Epidermal melanocyte (primary cell): Measurements from ENCODE around the gene QTRT2.

Experiments
- DNase-seq: peaks from one replicate; pipeline ENCODE4 v3.0.0; 2011; ENCODE audit warnings: low spot score; ENCODE audit not compliant: insufficient read length

Gene QTRT2

GRCh38 chr3:114078126-114078525, 21.6 kb downstream of the QTRT2 start:
- no peak for DNase-seq

- DNase-seq, result no peak
Observed at GRCh38 chr3:114079761-114080160, 23.2 kb downstream of the QTRT2 start.

GRCh38 chr3:114080201-114080600, 23.7 kb downstream of the QTRT2 start:
- no peak for DNase-seq

- DNase-seq, result no peak
Observed at GRCh38 chr3:114081037-114081436, 24.5 kb downstream of the QTRT2 start.

GRCh38 chr3:114083112-114083511, 26.6 kb downstream of the QTRT2 start:
- DNase-seq, result no peak

GRCh38 chr3:114086356-114086755, 29.8 kb downstream of the QTRT2 start:
- no peak for DNase-seq

- no peak for DNase-seq
Observed at GRCh38 chr3:114089675-114090074, 33.1 kb downstream of the QTRT2 start.

- no peak for DNase-seq
Observed at GRCh38 chr3:114092151-114093015, 35.8 kb downstream of the QTRT2 start.

GRCh38 chr3:114093016-114093380, 36.5 kb downstream of the QTRT2 start:
- DNase-seq, result no peak

GRCh38 chr3:114093596-114093995, 37.1 kb downstream of the QTRT2 start:
- peak; percentile 33 for DNase-seq

GRCh38 chr3:114095796-114096195, 39.3 kb downstream of the QTRT2 start:
- DNase-seq, result no peak

GRCh38 chr3:114101101-114101500, 44.6 kb downstream of the QTRT2 start:
- DNase-seq, result no peak

GRCh38 chr3:114103181-114103580, 46.6 kb downstream of the QTRT2 start:
- no peak for DNase-seq

- no peak for DNase-seq
Observed at GRCh38 chr3:114103858-114104257, 47.3 kb downstream of the QTRT2 start.

GRCh38 chr3:114104414-114104813, 47.9 kb downstream of the QTRT2 start:
- DNase-seq, result no peak

GRCh38 chr3:114108137-114108536, 51.6 kb downstream of the QTRT2 start:
- DNase-seq, result no peak

GRCh38 chr3:114110439-114110838, 53.9 kb downstream of the QTRT2 start:
- no peak for DNase-seq

GRCh38 chr3:114111060-114111770, 54.7 kb downstream of the QTRT2 start:
- DNase-seq, result no peak

- DNase-seq, result no peak
Observed at GRCh38 chr3:114112696-114113095, 56.2 kb downstream of the QTRT2 start.

- no peak for DNase-seq
Observed at GRCh38 chr3:114114719-114115118, 58.2 kb downstream of the QTRT2 start.

GRCh38 chr3:114115143-114115542, 58.6 kb downstream of the QTRT2 start:
- no peak for DNase-seq

GRCh38 chr3:114119776-114120175, 63.2 kb downstream of the QTRT2 start:
- DNase-seq, result no peak

- DNase-seq, result no peak
Observed at GRCh38 chr3:114120211-114120610, 63.7 kb downstream of the QTRT2 start.
